Hepatocyte (in vitro differentiated cells): ENCODE data around the gene RBM19.

Source experiments
- CTCF ChIP-seq: fragments of 200-600 bp; sonication (generic); IDR thresholded peaks from 2 replicates; pipeline ENCODE4 v1.5.1; 2016; ENCODE audit warnings: antibody characterized with exemption, mild to moderate bottlenecking; ENCODE audit not compliant: poor library complexity
- EZH2 ChIP-seq: fragments of 200-600 bp; sonication (generic); IDR thresholded peaks from 2 replicates; pipeline ENCODE4 v1.6.1; 2016; ENCODE audit warnings: antibody characterized with exemption, mild to moderate bottlenecking, borderline replicate concordance

GRCh38 chr12:114003286-114003685 lies 37.2 kb upstream of the RBM19 start:
- no peak for TF ChIP-seq CTCF
- TF ChIP-seq EZH2 = no peak
